Uterus (tissue), 4 donors: Measurements from ENCODE around the gene KRTAP4-9. TPM values are rescaled to one million over a fixed set of nuclear protein-coding genes. Genes with fewer than 3 reads are reported as not detected.
"Not testable (repeated sequence)": the region's sequence is repeated elsewhere in the genome, so short reads cannot be mapped to it uniquely, and the experiment has no call there.

Source experiments
- DNase-seq, 2 donors: peaks; one replicate each; pipeline ENCODE4 v3.0.0-alpha.2; 2019 to 2020
- H3K27ac ChIP-seq, 2 donors: fragments of 200-600 bp; sonication (generic); 1 replicate in 1 of 2; 2 replicates in 1 of 2; pipeline ENCODE4 v1.5.1; 2016 to 2018
- H3K27me3 ChIP-seq, 2 donors: fragments of 200-600 bp; sonication (generic); one replicate each; pipeline ENCODE4 v1.5.1; 2018 to 2019; ENCODE audit warnings: control low read depth in 1 of 2
- H3K36me3 ChIP-seq, 2 donors: fragments of 200-600 bp; sonication (generic); one replicate each; pipeline ENCODE4 v1.5.1; 2019; ENCODE audit warnings: control low read depth in 1 of 2
- H3K4me1 ChIP-seq, 2 donors: fragments of 200-600 bp; sonication (generic); one replicate each; pipeline ENCODE4 v1.5.1; 2018 to 2019; ENCODE audit warnings: control low read depth in 1 of 2
- H3K4me3 ChIP-seq, 2 donors: fragments of 200-600 bp; sonication (generic); 1 replicate in 1 of 2; 2 replicates in 1 of 2; pipeline ENCODE4 v1.5.1; 2018 to 2019; ENCODE audit warnings: mild to moderate bottlenecking in 1 of 2
- H3K9me3 ChIP-seq, 2 donors: fragments of 200-600 bp; sonication (generic); one replicate each; pipeline ENCODE4 v1.5.1; 2019; ENCODE audit warnings: control low read depth in 1 of 2
- CTCF ChIP-seq, 4 experiments: fragments of 200-600 bp in 2 of 4; fragments of 450-650 bp in 2 of 4; sonication (generic) in 2 of 4; IDR thresholded peaks; one replicate each; pipeline ENCODE4 v1.5.1; 2016 to 2019; ENCODE audit warnings: antibody characterized with exemption in 4 of 4, mild to moderate bottlenecking in 2 of 4, moderate library complexity in 1 of 4
- POLR2A ChIP-seq, 2 donors: fragments of 450-650 bp; IDR thresholded peaks; one replicate each; pipeline ENCODE4 v1.6.1; 2016; ENCODE audit warnings: antibody characterized with exemption in 2 of 2, mild to moderate bottlenecking in 1 of 2, moderate library complexity in 1 of 2
- intact Hi-C: fragments of 100-400 bp; cut with DNase I; formaldehyde crosslinking; loops from one replicate; pipeline ENCODE4 v1.15.1; 2023; ENCODE audit warnings: low total_unique reads
- total RNA-seq, 4 donors: library from RNA; depleted of rRNA in 3 of 4; stranded (reverse); fragments of >200 nt in 3 of 4; gene quantifications; one replicate each; pipeline versions ENCODE4 v1.1.0 to v1.2.4, GENCODE V29; 2014 to 2023
- donor health status: DM: yes; HTN: yes; CAD: no.

Gene KRTAP4-9
- total RNA-seq, 4 donors from 2014 or later = not detected

GRCh38 chr17:41118721-41119120 is 13.5 kb downstream of the KRTAP4-9 start:
- TF ChIP-seq POLR2A (IDR thresholded peaks at IDR 0.05) (no peak), CTCF (IDR thresholded peaks at IDR 0.05) (no peak)
- no peaks in the 10 kb centered on the region for H3K27me3 ChIP-seq
- intact Hi-C loops = no loop called here
- no peak overlapping the region for H3K27ac ChIP-seq
- H3K9me3 ChIP-seq = no peaks in the 10 kb centered on the region
- no peak overlapping the region for H3K4me3 ChIP-seq
- no peaks in the 10 kb centered on the region for H3K4me1 ChIP-seq
- no peak for DNase-seq
- no peaks in the 10 kb centered on the region for H3K36me3 ChIP-seq

- H3K4me3 ChIP-seq, H3K27me3 ChIP-seq, DNase-seq, H3K9me3 ChIP-seq, H3K4me1 ChIP-seq, intact Hi-C loops, H3K36me3 ChIP-seq, H3K27ac ChIP-seq: not testable (repeated sequence)
Observed at GRCh38 chr17:41119696-41120690, 14.8 kb downstream of the KRTAP4-9 start.

GRCh38 chr17:41121742-41122141 is 16.6 kb downstream of the KRTAP4-9 start:
- Histone ChIP-seq H3K4me1 (no peaks in the 10 kb centered on the region), H3K9me3 (no peaks in the 10 kb centered on the region), H3K27me3 (no peaks in the 10 kb centered on the region), H3K36me3 (no peaks in the 10 kb centered on the region), H3K27ac (no peak overlapping the region), H3K4me3 (no peak overlapping the region)
- intact Hi-C loops = no loop called here
- no peak for DNase-seq
- TF ChIP-seq CTCF (IDR thresholded peaks at IDR 0.05) = no peak
- TF ChIP-seq POLR2A (IDR thresholded peaks at IDR 0.05) = no peak

- intact Hi-C loops, H3K9me3 ChIP-seq, H3K4me3 ChIP-seq, H3K27me3 ChIP-seq, H3K36me3 ChIP-seq, H3K4me1 ChIP-seq, DNase-seq, H3K27ac ChIP-seq: not testable (repeated sequence)
Observed at GRCh38 chr17:41123292-41123990, 18.3 kb downstream of the KRTAP4-9 start.

- intact Hi-C loops, H3K4me1 ChIP-seq, H3K9me3 ChIP-seq, H3K4me3 ChIP-seq, H3K36me3 ChIP-seq, DNase-seq, H3K27me3 ChIP-seq, H3K27ac ChIP-seq: not testable (repeated sequence)
Observed at GRCh38 chr17:41123991-41124371, 18.8 kb downstream of the KRTAP4-9 start, which contains the start of gene KRTAP4-12. KRTAP4-12 (minus strand) TSS chr17:41124182; CDS start chr17:41124122, 60 bp downstream.

GRCh38 chr17:41125064-41125463 is 19.9 kb downstream of the KRTAP4-9 start:
- intact Hi-C loops = no loop called here
- no peak for DNase-seq

GRCh38 chr17:41126412-41126811 is 21.2 kb downstream of the KRTAP4-9 start:
- Histone ChIP-seq H3K4me3 (no peak overlapping the region), H3K9me3 (no peaks in the 10 kb centered on the region)

More at GRCh38 chr17:41125064-41125463, 19.9 kb downstream of the KRTAP4-9 start:
- TF ChIP-seq POLR2A (IDR thresholded peaks at IDR 0.05) = no peak
- Histone ChIP-seq H3K4me1 (no peaks in the 10 kb centered on the region), H3K36me3 (no peaks in the 10 kb centered on the region), H3K27me3 (no peaks in the 10 kb centered on the region), H3K9me3 (no peaks in the 10 kb centered on the region), H3K4me3 (no peak overlapping the region), H3K27ac (no peak overlapping the region)

More at GRCh38 chr17:41126412-41126811, 21.2 kb downstream of the KRTAP4-9 start:
- no peaks in the 10 kb centered on the region for H3K36me3 ChIP-seq
- no peak for DNase-seq
- no peak overlapping the region for H3K27ac ChIP-seq
- no peak for TF ChIP-seq POLR2A (IDR thresholded peaks at IDR 0.05)
- H3K27me3 ChIP-seq = no peaks in the 10 kb centered on the region
- intact Hi-C loops = no loop called here
- no peaks in the 10 kb centered on the region for H3K4me1 ChIP-seq
